ENCODE measurements around the gene ZNF462.

DNA sequence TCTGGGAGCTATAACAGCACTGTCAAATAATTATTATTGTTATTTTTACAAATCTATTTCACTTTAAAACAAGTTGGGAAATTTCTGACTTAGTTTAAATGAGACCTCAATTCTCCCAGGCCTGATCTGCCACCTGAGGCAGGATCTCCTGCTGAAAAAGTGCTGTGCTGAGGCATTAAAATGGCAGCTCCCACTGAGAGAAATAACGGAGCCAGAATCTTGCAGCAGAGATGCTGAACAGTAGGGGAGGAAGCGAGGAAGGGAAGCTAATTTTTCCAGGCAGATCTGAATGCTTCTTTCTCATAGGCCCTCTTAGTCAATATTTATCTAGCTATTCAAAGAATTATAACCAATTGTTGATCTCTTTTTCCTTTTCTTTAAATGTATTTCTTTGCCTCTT, 196.3 kb downstream of the ZNF462 start:
- no peak for TF ChIP-seq EZH2phosphoT487 (IDR thresholded peaks at IDR 0.05; ENCODE audit: low read depth)
- TF ChIP-seq, protein P1, sequence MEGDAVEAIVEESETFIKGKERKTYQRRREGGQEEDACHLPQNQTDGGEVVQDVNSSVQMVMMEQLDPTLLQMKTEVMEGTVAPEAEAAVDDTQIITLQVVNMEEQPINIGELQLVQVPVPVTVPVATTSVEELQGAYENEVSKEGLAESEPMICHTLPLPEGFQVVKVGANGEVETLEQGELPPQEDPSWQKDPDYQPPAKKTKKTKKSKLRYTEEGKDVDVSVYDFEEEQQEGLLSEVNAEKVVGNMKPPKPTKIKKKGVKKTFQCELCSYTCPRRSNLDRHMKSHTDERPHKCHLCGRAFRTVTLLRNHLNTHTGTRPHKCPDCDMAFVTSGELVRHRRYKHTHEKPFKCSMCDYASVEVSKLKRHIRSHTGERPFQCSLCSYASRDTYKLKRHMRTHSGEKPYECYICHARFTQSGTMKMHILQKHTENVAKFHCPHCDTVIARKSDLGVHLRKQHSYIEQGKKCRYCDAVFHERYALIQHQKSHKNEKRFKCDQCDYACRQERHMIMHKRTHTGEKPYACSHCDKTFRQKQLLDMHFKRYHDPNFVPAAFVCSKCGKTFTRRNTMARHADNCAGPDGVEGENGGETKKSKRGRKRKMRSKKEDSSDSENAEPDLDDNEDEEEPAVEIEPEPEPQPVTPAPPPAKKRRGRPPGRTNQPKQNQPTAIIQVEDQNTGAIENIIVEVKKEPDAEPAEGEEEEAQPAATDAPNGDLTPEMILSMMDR (IDR thresholded peaks at IDR 0.05; ENCODE audit: low read depth, low read length): no peak
